Activated naive CD8-positive, alpha-beta T cell treated with anti-CD3 and anti-CD28 coated beads, Interleukin-2, amount 50 U/mL, for 16 hours (primary cell): ENCODE data around the gene MUSK.

Source experiments
- DNase-seq: peaks from one replicate; pipeline ENCODE4 v3.0.0-alpha.2; 2020; ENCODE audit warnings: low read depth, low spot score

The MUSK gene

DNA sequence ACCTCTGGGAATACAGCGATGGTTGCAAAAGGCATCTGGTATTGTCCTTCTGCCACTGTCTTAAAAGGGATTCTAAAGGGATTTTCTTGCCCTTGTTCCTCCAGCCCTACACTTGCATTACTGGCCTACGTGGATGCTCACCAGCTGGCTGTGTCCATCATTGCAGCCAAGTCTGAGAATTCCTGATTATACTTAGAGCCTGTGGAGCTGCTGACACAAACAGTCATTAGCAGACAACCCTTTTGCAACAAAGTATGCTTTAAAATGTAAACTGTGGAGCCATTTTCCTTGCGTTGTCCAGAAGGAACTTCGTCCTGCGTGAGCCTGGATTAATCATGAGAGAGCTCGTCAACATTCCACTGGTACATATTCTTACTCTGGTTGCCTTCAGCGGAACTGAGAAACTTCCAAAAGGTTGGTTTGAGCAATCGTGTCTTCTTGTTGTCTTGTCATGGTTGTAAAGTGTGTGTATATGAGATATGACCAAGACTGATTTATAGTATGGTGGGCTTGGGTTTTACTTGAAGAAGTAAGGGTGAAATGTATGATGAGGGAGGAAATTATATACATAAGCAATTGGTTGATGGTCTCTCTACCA lies at the start of gene MUSK:
TSS of gene MUSK (plus strand) at position 222 of the 598 bp plus-strand sequence. CDS start at position 336, 114 bp downstream.
- no peak for DNase-seq

DNA sequence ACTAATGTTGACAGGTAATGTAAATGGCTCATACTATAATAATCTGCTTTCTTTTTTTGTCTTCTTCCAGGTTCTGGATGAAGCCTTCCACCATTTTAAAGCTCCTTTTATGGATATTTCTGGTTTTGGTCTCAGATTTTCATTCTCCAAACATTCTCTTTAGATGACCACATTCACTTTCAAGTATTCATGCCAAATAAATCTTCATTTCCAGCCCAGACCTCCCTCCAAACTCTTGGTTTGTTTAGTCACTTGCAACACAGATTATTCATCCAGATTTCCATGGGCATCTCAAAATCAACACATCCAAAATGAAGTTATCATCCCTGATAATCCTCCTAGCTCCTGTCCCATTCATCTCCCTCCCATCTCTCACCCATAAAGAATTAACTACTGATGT lies 48.8 kb upstream of the MUSK start:
- no peak for DNase-seq

DNA sequence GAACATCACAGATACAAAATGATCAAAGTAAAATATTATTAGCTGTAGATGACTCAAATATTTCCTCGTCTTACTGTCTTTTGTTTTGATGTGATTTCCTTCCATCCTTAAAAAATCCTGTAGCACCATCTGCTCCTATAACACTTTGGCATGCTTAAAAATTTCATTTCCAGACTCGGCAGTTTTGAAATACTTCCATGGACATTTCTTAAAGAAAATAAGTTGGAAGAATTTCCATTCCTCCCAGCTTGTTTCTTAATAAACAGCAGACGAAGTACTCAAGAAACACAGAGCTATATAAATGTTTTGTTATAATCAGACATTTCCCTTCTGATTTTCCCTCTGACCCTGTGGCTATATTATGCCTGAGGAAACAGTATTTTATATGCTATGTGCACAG lies 47.9 kb upstream of the MUSK start:
- no peak for DNase-seq

DNA sequence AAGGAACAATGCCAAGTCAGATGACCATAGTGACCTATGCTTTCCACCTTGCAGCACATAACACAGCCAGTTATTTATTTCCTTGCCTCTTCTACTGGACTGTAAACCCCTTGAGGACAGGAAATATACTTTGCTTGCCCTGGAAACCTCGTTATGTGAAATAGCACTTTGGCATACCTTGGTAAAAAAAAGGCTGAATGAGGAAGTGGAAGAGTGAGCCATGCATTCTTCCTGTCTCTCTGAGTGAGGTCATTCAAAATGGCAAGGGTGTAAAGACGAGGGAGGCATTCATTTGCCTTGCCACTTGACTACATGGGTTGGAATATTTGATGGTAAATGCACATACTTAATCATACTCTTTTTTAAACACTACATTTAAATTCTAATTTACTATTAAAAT lies 46.2 kb upstream of the MUSK start:
- no peak for DNase-seq

DNA sequence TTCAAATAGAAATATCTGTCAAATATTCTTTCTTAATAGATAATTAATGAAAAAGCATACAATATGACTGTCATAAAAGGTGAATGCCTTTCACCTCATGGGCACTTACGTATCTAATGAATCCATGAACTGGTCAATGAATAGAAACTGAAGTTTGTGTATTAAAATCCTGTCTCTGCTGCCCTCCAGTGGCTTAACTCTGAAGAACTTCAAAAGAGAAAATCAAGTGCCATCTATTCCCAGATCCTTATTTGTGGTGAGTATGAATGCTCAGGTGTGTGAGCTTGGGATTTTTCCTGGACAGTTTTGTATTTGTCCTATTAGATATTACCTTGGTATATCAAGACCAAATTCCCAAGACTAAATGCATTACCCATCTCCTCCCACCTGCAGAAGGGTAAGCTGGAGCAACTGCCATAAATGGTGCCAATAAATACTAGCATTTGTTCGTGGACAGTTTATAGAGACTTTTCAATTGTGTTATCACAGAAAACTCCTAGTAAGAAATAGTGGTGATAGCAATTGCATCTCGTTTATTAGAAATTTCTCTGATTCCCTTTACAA lies 45.0 kb upstream of the MUSK start:
- DNase-seq = no peak

DNA sequence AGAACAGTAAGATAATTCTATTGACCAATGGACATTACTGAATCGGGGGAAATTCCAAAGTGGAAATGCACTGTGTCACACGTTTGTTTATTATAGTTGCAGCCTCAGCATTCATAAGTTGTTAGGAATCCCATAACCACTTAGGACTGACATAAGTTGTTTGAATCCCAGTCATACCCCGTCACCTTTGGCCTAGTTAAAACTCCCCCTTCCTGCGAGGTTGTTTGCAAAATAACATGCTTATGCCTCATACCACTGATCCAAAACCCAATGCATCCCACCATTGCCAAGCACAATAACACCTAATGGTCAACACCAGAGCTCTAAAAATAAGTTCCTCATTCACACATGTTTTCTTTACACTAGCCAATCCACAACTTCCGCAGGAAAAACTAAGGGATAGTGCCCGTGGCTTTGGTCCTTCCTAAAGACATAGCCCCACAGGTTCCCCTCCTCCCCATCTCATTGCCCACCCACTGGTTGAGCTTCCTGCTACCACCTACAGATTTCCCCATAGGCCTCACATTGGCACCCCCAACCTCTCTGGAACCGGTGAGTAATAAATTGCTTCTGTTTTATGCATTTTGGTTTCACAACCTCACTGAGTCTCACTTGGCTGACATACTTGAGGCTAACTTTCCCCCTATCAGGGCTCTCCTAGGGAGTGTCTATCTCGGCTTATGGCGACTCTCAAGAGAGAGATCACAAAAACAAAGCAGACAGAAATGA lies 42.3 kb upstream of the MUSK start:
- DNase-seq = no peak

DNA sequence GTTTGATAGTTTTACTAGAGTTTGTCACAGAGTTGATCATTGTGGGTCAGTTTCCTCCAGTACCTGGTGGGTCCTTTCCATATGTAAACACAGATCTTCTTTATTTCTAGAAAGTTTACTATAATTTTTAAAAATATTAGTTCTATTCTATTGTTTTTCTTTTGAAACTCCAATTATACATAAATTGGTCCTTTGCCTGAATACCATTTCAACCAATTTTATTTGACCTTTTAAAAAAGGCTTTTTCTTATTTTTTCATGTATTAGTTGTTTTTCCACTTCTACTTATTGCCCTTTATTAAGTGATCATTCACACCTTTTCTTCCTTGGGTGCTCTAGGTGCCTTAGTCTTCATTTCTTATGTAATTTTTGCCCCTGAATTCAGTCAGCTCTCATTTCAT lies 33.0 kb upstream of the MUSK start:
- no peak for DNase-seq

DNA sequence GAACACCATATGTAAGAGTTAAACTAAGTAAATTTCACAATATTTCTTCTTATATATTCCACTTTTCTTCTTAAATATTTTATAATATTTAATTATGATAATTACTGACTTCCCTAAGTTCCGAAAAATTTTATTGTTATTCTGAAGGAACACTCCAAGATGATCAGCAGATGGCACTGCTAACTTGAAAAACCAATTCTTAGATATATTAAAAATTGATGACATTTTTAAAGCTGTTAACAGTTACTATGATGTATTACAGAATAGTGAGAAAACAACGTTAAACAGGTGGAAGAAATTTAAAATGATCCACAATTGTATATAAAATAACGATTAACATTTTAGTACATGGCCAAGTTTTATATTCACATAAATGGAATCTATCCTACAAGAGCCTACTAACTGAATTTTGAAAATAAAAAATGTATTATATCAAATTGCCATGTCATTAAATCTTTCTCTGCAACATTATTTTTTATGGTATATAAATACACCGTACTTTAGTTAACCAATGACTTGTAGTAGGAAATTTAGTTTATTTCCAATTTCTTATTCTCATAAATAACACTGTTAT lies 30.1 kb upstream of the MUSK start:
- no peak for DNase-seq

DNA sequence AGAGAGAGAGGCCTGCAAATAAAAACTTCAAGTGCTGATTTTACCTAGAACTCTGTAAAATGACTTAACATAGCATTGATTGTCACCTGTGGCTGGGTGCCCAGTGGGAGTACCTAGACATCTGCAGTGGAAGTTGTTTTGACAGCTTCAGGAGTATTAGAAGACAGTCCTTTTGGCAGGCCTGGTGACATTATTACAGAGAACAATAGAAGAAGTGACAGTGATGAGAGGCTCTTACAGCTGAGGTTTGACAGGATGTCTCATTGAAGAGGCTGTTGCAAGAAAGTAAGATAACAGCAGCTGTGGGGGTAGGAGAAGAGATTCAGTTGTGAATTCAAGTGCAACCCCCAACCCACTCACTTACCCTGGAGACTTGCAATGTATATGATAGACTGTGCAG lies 27.9 kb upstream of the MUSK start:
- no peak for DNase-seq

DNA sequence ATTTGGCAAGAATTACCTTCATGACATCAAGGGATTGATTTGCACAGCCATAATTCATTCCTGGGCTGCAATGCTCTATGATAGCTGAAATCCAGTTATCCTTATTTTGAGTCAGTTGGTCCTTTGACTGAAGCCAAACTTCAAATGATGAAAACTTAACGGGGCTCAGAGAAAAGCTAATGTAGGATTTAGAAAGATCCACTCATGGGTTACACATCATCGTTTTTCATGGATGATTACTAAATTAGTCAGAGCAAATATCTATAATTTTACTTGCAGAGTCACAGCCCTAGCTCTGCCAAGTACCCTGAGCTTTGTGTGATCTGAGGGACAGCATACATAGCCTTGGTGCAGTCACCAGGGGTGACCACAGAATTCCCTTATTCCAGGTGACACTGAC lies 27.3 kb upstream of the MUSK start:
- DNase-seq = no peak

DNA sequence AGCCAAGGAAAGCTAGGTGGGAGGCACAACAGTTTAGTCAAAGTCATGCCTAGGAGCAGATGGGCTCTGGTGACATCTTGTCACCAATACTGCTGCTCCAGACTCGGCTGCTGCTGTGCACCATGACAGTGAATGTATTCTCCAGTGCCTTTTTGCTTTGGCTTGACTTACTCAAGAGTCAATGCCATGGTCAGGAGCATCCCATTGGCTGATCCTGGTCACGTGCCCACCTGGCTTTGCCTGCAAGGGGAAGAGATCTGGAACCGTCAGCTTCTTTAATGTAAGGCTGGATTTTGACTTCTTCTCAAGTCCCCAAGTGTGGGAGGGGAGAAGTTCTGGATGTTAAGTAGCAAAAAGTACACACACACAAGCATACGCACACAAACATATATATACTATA lies 19.9 kb upstream of the MUSK start:
- DNase-seq = no peak

DNA sequence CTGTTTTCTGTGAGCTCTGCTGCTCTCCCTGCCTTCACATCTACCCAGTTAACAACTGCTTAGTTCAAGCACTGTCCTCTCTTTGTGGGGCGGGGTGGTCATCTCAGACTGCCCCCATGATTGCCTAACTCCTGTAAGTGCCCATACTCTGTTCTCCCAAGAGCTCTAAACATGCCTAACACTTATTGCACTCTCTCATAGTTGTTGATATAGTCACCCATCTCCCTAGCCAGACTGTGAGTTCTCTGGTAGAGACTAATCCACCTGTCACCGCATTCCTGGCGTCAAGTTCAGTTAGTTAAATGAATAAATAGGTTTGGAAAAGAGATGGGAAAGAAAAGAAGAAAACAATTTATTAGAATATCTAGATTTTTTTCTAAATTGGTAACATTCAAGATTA lies 18.3 kb upstream of the MUSK start:
- DNase-seq = no peak

DNA sequence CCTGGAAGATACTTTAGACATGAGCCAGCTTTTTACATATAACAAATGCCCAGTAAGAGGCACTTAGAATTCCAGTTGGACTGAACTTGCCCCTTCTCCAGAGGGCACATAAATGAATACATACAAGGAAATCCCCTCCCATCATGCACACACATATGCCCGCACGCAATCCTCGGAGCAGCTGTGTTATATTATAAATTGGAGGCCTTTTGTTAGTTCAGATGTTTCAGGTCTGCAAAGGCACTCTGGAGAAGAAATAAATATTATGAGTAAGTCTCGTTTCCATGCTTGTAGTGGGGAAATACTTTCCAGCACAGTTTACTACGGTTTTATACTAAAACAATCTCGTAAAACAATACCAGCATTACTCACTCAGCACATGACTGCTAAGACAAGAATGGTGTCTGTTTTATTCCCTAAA lies 17.6 kb upstream of the MUSK start:
- DNase-seq = no peak

DNA sequence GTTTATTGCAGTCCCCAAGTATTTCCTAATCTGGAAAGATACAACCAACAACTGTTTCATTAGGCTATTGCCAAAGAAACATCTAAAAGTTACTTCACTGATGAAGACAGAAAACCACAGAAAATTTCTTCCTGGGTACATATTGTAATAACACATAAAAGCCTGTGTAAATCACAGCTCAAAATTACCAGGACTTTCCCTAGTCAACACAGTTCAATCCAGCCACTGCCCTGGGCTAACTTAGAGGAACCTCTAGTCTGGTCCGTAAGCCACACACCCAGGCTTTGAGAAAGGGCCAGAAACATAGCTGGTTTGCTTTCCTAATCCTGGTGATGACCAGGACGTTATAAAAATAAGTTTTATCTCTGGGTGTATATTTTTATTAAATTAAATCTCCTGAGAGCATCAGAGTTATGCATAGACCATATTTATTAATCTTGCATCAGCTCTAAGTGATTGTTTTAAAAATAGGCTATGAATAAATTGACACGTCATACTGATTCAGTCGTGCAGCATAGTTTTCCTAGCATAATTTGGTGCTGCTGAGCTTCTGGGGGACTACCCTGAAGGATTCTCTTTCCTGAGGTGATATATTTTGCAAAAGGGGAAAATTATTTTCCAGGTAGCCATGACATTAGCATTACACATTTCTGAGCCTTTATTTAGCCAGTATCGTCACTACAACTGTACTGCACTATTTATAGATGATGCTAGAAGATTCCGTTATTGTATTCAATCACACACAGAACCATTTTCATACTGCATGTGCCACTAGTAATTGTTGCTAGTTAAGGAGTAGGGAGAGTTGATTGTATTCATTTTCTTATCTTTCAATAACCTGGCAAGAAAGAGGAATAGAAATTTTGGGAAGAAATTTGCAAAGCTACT lies 12.6 kb upstream of the MUSK start:
- DNase-seq = no peak

DNA sequence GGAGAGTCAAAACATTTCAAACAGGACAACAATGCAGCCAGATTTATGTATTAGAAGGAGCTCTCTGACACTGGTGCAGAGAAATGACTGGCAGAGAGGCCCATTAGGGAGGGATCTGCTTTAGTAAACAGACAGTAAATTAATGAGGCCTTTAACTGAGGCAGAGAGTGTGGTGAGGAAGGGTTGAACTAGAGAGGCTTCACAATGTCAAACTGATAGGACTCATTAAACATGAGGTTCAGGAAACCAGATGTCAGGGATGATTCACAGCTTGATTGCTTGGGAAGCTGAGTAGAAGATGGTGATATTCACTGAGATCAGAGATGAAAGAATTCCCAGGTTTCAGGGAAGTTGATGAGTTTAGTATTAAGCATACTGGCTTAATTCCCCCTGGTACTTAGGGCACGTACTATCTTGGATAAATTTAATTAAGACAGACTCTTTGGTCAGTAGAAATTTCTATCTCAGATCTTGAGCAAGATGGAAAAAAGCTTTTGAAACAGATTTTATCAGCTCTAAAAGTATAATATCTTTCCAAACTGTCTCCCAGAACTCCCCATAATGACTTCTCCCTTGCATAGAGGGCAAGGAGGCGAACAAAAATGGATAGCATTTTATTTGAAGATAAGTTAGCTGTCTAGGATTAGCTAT lies 8.6 kb upstream of the MUSK start:
- no peak for DNase-seq

DNA sequence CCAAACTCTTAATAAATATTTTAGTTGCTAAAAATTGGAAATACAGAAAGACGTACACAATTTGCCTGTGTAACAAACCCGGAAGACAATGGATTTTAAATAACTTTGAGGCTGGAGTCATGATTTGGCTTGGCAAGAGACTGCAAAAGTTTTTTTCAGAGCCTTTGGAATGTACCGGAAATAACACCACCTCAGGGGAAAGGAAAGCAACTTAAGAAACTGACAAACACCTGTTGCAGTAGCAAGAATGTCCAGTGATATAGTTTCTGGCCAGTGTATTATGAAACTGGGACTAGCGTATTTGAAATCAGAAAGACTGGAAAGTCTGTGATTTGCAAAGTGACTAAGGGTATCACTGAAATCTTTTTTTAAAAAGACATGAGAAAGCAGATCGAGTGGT lies 842 bp downstream of the MUSK start:
- no peak for DNase-seq

DNA sequence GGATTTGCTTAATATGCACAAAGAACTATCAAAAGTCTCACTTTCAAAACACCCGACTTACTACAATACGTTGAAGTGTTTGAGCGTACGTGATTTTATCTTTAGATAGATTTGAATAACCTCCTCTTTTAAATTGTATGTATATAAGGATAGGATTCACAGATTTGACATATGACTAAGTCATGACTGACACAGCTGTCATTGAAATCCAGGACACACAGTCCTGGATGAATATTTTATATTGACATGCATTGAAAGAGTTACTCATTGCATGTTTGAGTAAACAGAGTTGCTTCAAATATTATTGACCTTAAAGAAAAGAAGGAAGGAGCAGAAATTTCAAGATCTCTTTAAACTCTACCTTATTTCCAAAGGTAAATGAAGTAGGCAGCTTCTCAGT lies 3.3 kb downstream of the MUSK start:
- DNase-seq = no peak

DNA sequence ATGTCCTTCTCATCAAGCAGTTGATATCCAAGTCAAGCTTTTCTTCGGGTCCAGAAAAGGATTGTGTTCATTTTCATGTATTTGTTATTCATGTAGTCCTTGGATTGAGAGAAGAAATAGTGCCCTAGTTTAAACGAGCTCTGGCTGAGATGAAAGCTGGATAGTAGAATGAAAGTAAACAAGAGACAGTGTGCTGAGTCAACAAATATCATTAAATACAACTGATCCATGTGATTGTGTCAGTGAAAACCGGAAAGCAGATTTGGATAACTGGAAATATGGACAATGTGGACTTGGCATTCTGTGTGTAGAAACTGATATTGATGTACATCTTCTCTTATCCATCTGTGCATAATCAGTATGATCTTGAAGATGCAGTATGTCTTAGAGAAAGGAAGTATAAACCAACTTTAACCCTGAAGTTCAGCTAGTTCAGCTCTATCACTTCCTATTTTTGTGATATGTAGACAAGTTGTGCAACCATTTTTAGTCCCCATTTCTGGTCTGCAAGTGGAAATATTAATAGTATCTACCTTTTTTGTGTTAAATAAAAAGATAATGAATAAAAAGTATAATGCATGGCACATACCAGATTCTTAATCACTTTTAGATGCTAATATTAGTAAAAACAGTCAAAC lies 4.4 kb downstream of the MUSK start:
- no peak for DNase-seq

DNA sequence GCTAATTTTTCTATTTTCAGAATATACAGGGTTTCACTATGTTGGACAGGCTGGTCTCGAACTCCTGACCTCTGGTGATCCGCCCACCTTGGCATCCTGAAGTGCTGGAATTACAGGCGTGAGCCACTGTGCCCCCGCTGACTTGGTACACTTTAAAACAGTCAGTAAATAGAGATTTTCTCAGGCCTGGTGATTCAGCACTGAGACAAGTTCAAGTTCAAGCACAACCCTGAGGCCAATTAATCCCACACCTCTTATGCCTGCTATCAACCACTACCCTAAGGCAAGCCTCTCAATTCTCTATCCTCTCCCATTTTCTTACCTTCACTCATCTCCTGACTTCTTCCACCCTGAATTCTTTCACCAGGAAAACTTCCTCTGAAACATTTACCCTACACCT lies 18.9 kb downstream of the MUSK start:
- DNase-seq = no peak

DNA sequence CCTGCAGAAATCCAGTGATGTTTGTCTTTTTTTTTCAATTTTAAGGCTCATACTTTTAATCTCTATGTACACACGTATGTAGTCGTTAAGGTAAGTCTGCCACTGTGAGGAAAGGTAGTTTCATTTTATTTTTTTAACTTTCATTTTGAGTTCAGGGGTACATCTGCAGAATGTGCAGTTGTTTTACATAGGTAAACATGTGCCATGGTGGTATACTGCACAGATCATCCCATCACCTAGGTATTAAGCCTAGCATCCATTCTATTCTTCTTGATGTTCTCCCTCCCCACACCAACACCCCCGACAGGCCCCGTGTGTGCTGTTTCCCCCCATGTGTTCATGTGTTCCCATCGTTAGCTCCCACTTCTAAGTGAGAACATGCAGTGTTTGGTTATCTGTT lies 19.7 kb downstream of the MUSK start:
- no peak for DNase-seq

DNA sequence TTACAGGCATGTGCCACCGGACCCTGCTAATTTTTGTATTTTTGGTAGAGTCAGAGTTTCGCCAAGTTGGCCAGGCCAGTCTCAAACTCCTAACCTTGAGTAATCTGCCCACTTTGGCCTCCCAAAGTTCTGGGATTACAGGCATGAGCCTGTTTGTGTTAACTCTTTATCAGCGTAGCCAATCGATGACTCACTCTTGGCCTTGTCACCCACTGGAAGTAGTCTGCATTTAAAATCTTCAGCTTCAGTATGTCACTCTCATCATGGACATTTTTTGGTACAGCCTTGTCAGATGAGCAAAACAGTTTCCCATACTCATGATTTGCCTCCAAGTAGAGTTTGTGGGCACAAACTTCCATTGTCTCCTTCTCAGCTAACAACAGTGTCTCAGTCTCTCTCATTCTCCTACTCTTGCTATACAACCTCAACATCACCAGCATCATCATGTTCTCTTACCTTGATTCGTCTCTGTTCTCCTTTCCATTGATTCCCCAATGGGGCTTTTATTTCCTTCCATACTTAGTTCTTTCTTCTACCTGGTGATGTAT lies 22.5 kb downstream of the MUSK start:
- no peak for DNase-seq
